ENCODE data around the gene BRICD5. TPM values are rescaled to one million over a fixed set of nuclear protein-coding genes. Genes with fewer than 3 reads are reported as not detected.

The BRICD5 gene
- total RNA-seq, 1 experiment from 2014 or later: 1.3 TPM

DNA sequence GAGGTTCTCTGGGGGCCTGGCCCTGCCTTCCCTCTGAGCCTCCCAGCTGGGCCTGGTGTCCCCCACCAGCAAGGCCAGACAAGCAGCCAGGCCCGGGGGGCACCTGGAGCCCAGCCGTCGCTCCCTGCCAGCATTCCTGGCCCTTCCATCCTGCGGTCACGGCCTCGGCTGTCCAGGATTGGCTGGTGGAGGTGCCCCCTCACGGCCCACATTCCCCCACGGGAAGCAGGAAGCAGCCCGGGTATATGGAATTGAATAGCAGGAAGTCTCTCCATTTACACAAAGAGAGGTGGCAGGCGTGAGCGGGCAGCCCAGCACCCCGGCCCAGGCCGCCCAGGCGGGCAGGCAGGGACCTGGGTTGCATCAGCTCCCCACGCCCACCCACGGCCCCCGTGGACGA, 40.6 kb downstream of the BRICD5 start:
- H3K9me3 ChIP-seq: no peaks in the 10 kb centered on the region
- H3K27me3 ChIP-seq: no peaks in the 10 kb centered on the region
- no peak overlapping the region for H3K4me3 ChIP-seq
- DNase-seq: no peak
- peaks cover 82% of the 10 kb centered on the region for H3K36me3 ChIP-seq

DNA sequence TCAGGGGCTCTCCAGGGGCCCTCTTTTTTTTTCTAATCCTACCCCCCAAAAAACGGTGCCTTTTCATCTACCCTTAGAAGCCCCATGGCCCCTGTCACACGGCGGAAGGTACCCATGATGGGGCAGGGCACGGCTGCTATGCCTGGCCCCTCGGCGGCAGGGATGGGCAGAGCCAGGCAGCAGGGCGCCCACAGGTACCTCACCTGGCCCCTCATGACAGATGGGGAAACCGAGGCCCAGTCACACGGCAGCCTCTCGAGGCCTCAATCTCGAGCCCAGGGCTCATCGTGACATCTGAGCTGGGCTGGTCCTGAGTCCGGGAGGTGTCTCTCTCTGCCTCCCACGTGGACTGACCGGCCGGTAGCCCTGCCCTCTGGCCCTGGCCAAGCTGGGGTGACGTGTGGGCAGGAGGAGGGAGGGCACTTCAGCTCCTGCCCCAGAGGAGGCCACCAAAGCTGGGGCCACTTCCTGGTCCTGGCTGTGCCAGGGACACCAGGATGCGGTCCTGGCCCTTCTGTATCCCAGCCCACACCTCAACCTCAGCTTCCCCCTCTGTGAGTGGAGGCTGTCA, 43.5 kb downstream of the BRICD5 start:
- Histone ChIP-seq H3K4me3 (no peak overlapping the region), H3K27me3 (no peaks in the 10 kb centered on the region), H3K36me3 (peaks cover 84% of the 10 kb centered on the region), H3K9me3 (no peaks in the 10 kb centered on the region)
- DNase-seq: no peak

DNA sequence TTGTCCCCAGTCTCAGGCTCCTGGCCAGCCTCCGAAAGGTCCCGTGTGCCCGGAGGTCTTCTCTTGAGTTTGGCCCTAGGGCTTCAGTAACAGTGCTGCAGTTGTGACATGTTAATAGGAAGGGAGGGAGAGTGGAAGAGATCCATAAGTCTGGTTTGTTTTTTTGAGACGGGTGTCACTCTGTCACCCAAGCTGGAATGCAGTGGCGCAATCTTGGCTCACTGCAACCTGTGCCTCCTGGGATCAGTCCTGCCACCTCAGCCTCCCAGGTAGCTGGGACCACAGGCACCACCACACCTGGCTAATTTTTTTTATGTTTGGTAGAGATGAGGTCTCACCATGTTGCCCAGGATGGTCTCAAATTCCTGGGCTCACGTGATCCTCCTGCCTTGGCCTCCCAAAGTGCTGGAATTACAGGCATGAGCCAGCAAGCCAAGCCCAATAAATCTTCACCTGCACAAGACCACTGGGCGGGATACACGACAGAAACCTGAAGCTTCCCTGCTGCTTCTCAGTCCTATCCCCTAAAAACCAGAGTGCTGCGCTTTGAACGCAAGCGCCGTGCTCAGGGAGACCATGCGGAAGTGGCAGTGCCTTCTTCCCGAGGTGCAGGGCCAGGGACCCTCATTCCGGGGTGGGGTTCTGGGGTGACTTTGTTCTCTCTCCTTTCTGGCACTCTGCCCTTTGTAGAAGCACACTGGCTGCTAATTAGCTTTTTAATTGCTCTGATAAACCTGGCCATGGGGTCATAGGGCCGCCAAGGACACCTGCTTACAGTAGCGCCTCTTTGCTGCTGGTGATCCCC, 44.2 kb downstream of the BRICD5 start:
- Histone ChIP-seq H3K36me3 (peaks cover 84% of the 10 kb centered on the region), H3K4me3 (no peak overlapping the region), H3K27me3 (no peaks in the 10 kb centered on the region), H3K9me3 (no peaks in the 10 kb centered on the region)
- no peak for DNase-seq

DNA sequence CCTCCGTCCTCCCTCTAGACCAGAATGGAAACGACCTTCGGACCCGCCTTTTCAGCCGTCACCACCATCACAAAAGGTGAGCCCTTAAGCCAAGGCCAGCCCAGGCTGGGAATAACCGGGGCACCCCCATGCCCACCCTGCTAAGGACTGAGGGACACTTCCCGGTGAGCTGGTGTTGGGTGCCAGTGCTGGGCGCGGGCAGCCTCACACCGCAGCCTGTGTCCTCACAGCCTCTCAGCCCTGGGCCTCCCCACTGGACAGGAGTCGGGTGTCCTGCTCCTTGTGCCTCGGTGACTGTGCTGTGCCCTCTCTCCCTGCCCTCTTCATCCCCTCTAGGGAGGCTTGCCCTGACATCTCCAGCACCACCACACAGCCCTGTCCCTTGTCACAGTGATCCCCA, 44.8 kb downstream of the BRICD5 start:
- no peak for DNase-seq
- Histone ChIP-seq H3K27me3 (no peaks in the 10 kb centered on the region), H3K36me3 (peaks cover 81% of the 10 kb centered on the region), H3K9me3 (no peaks in the 10 kb centered on the region), H3K4me3 (no peak overlapping the region)

DNA sequence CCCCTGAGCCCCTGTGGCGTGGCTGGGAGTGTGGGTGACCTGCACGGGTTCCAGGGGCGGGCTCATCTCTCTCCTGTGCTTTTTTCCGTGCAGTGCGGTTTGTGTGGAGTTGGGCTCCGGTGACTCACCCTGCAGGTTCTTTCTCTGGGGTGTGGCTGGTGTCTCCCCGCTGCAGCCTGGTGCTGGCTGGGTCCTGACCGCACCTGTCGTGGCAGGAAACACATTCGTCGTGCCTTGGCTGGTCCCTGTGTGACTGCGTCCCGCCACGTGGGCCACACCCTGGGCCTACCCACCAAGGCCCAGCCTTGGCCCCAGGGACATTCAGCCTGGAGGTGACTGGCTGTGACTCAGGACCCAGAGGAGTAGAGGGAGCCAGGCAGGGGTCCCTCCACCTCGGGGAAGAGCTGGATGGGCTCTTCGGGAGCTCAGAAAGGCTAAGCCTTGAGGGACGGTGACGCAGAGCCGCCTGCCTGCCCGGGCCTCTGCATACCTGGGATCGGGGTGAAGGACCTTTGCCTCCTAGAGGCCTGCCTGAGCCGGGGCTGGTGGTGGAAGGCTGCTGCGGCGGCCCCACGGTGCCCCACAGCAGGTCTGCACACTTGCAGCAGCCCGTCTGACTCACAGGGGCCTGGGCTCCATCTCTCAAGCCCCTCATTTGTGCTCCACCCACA, 47.3 kb downstream of the BRICD5 start:
- H3K4me3 ChIP-seq: no peak overlapping the region
- DNase-seq: no peak
- H3K9me3 ChIP-seq: no peaks in the 10 kb centered on the region

DNA sequence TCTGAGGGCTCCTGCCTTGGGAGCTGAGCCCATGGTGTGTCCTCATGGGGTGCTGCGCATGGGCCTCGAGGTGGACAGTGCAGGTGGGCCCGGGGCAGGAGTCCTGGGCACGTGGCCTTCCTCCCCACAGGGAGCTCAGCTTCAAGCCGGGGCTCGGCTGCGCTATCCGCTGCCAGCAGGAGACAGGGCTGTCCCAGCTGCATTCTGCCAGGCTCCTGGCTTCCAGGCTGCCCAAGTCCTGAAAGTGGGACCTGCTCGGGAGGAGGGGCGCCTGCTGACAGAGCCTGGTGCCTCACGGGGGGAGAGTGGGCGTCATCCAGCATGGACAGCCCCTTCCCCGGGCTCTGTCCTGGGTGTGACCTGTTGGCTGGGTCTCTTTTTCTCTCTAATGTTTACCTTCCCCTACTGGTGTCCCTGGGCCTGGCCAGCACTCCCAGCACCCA, 48.0 kb downstream of the BRICD5 start:
- Histone ChIP-seq H3K9me3 (no peaks in the 10 kb centered on the region), H3K27me3 (no peaks in the 10 kb centered on the region), H3K4me3 (no peak overlapping the region), H3K36me3 (peaks cover 77% of the 10 kb centered on the region)
- no peak for DNase-seq

More for the DNA sequence above, 47.3 kb downstream of the BRICD5 start:
- no peaks in the 10 kb centered on the region for H3K27me3 ChIP-seq
- peaks cover 77% of the 10 kb centered on the region for H3K36me3 ChIP-seq

DNA sequence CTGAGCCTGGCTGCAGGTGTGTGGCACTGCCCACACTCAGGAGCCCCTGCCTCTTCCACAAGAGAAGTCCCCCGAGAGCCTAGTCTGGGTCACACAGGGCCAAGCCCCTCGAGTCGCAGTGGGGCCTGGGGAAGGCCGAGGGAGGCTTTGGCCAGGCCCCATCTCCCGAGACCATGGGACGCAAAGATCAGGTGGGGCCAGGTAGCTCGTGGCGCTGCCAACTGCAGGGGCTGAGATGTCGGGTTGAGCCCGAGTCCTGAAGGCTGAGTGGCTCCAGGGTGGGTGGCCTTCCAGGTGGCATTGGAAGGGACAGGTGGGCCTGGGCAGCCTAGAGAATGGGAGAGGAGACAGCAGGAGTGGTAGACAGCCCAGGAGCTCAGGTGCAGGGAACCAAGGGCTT, 48.8 kb downstream of the BRICD5 start:
- no peak for DNase-seq
- Histone ChIP-seq H3K36me3 (peaks cover 77% of the 10 kb centered on the region), H3K27me3 (no peaks in the 10 kb centered on the region), H3K4me3 (no peak overlapping the region), H3K9me3 (no peaks in the 10 kb centered on the region)

DNA sequence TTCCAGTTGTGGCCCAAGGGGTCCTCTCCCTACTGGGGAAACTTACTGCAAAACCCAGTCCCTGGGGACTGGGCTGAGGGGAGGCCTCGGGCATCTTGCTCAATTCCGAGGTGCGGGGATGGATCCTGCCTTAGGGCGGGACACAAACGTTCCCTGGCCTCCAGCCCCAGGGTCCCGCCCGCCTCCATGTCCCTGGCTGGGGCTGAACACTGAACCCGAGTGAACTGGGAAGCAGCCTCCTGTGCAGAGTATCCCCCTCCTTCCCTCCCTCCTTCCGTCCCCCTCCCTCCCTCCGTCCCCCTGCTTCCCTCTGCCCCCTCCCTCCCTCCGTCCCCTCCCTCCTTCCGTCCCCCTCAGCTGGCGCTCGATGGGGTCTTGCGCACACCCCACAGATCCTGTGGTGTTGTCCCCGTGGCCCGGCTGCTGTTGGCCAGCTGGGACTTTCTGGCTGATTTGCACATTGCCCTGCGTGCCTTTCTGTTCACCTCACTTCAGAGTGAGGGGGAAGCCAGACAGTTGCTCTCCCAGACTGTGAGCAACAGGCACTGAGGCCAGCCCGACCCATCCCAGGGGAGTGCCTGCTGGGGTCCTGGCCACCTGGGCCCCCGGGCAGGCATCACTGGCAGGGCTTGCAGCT, 49.6 kb downstream of the BRICD5 start:
- no peaks in the 10 kb centered on the region for H3K27me3 ChIP-seq
- no peak for DNase-seq
- H3K4me3 ChIP-seq: no peak overlapping the region
- peaks cover 72% of the 10 kb centered on the region for H3K36me3 ChIP-seq
- H3K9me3 ChIP-seq: no peaks in the 10 kb centered on the region

Other genes with a start within 250 kb of the BRICD5 start
- 8,634 and 16,603 TPM in 2 replicates for gene RPS2, start 246.0 kb downstream of the BRICD5 start, total RNA-seq (2014; rRNA removed; shearing (Covaris generic); ENCODE audit: low replicate concordance)
- not detected in 2 replicates for gene RNF151, start 244.0 kb downstream of the BRICD5 start, total RNA-seq (2014; rRNA removed; shearing (Covaris generic); ENCODE audit: low replicate concordance)
- gene TBL3, start 238.8 kb downstream of the BRICD5 start, total RNA-seq (2014; rRNA removed; shearing (Covaris generic); ENCODE audit: low replicate concordance): 75.4 and 134 TPM in 2 replicates
- gene NOXO1, start 229.4 kb downstream of the BRICD5 start, total RNA-seq (2014; rRNA removed; shearing (Covaris generic); ENCODE audit: low replicate concordance): not detected in 2 replicates
- 39.9 and 64.5 TPM in 2 replicates for gene GFER, start 226.7 kb downstream of the BRICD5 start, total RNA-seq (2014; rRNA removed; shearing (Covaris generic); ENCODE audit: low replicate concordance)
- 0.07 TPM in 1 of 2 replicates, not detected in the other for gene SYNGR3, start 220.9 kb downstream of the BRICD5 start, total RNA-seq (2014; rRNA removed; shearing (Covaris generic); ENCODE audit: low replicate concordance)
- 75.0 and 86.5 TPM in 2 replicates for gene ZNF598, start 201.0 kb downstream of the BRICD5 start, total RNA-seq (2014; rRNA removed; shearing (Covaris generic); ENCODE audit: low replicate concordance)
- not detected in 2 replicates for gene NPW, start 191.1 kb downstream of the BRICD5 start, total RNA-seq (2014; rRNA removed; shearing (Covaris generic); ENCODE audit: low replicate concordance)
- 15.9 and 19.0 TPM in 2 replicates for gene NHERF2, start 184.0 kb downstream of the BRICD5 start, total RNA-seq (2014; rRNA removed; shearing (Covaris generic); ENCODE audit: low replicate concordance)
- gene NTHL1, start 163.0 kb downstream of the BRICD5 start, total RNA-seq (2014; rRNA removed; shearing (Covaris generic); ENCODE audit: low replicate concordance): 57.1 and 74.7 TPM in 2 replicates
- gene TSC2, start 162.9 kb downstream of the BRICD5 start, total RNA-seq (2014; rRNA removed; shearing (Covaris generic); ENCODE audit: low replicate concordance): 24.1 and 64.4 TPM in 2 replicates
- 60.2 and 106 TPM in 2 replicates for gene PKD1, start 75.0 kb downstream of the BRICD5 start, total RNA-seq (2014; rRNA removed; shearing (Covaris generic); ENCODE audit: low replicate concordance)
- gene RAB26, start 62.2 kb downstream of the BRICD5 start, total RNA-seq (2014; rRNA removed; shearing (Covaris generic); ENCODE audit: low replicate concordance): not detected in 2 replicates
- gene TRAF7, start 55.1 kb downstream of the BRICD5 start, total RNA-seq (2014; rRNA removed; shearing (Covaris generic); ENCODE audit: low replicate concordance): 68.0 and 111 TPM in 2 replicates
- 0.02 and 1.0 TPM in 2 replicates for gene CASKIN1, start 14.3 kb downstream of the BRICD5 start, total RNA-seq (2014; rRNA removed; shearing (Covaris generic); ENCODE audit: low replicate concordance)
- 29.0 and 42.6 TPM in 2 replicates for gene MLST8, start 5.4 kb downstream of the BRICD5 start, total RNA-seq (2014; rRNA removed; shearing (Covaris generic); ENCODE audit: low replicate concordance)
- 31.7 and 43.8 TPM in 2 replicates for gene PGP, start 4.0 kb upstream of the BRICD5 start, total RNA-seq (2014; rRNA removed; shearing (Covaris generic); ENCODE audit: low replicate concordance)
- gene E4F1, start 12.7 kb upstream of the BRICD5 start, total RNA-seq (2014; rRNA removed; shearing (Covaris generic); ENCODE audit: low replicate concordance): 43.2 and 56.5 TPM in 2 replicates
- 0.39 and 2.0 TPM in 2 replicates for gene DNASE1L2, start 25.6 kb upstream of the BRICD5 start, total RNA-seq (2014; rRNA removed; shearing (Covaris generic); ENCODE audit: low replicate concordance)
- gene ECI1, start 40.7 kb upstream of the BRICD5 start, total RNA-seq (2014; rRNA removed; shearing (Covaris generic); ENCODE audit: low replicate concordance): 41.1 and 83.9 TPM in 2 replicates
- gene RNPS1, start 57.3 kb upstream of the BRICD5 start, total RNA-seq (2014; rRNA removed; shearing (Covaris generic); ENCODE audit: low replicate concordance): 130 and 133 TPM in 2 replicates
- gene ABCA3, start 129.9 kb upstream of the BRICD5 start, total RNA-seq (2014; rRNA removed; shearing (Covaris generic); ENCODE audit: low replicate concordance): 1.1 and 5.1 TPM in 2 replicates
- gene CCNF, start 218.6 kb upstream of the BRICD5 start, total RNA-seq (2014; rRNA removed; shearing (Covaris generic); ENCODE audit: low replicate concordance): 33.3 and 35.9 TPM in 2 replicates
- 32.3 and 38.6 TPM in 2 replicates for gene TEDC2, start 249.2 kb upstream of the BRICD5 start, total RNA-seq (2014; rRNA removed; shearing (Covaris generic); ENCODE audit: low replicate concordance)